H1 (cell line): ENCODE measurements around the gene CD28. TPM values are rescaled to one million over a fixed set of nuclear protein-coding genes. Genes with fewer than 3 reads are reported as not detected.

Experiments
- CTCF ChIA-PET: fragments of 300-600 bp; sonication (Branson Sonifier 250); formaldehyde crosslinking; loops from one replicate; lab custom pipeline; 2021; ENCODE audit not compliant: partially characterized antibody; lab: Charles Lee
- POLR2A ChIA-PET: fragments of 300-600 bp; sonication (Branson Sonifier 250); formaldehyde crosslinking; loops from one replicate; lab custom pipeline; 2021; ENCODE audit warnings: inconsistent platforms; ENCODE audit not compliant: partially characterized antibody; lab: Charles Lee
- DNase-seq, 2 experiments: peaks; one replicate each; pipeline versions ENCODE4 v3.0.0 to v3.0.0-alpha.2; 2010 to 2022; ENCODE audit warnings: low spot score in 2 of 2, low read depth in 1 of 2, mixed read lengths in 1 of 2
- FAIRE-seq: peaks from 2 replicates; lab custom pipeline; 2011; peaks lifted over from hg19 to GRCh38; lab: Jason Lieb, UNC
- H2AFZ ChIP-seq: 2 replicates; pipeline ENCODE4 v1.8.1; 2012; ENCODE audit warnings: low read length, inconsistent platforms
- H2AK5ac ChIP-seq: 2 replicates; pipeline ENCODE4 v1.6.1; 2013; ENCODE audit warnings: low read depth, low read length
- H2BK120ac ChIP-seq: replicated peaks from 2 replicates; pipeline ENCODE3; 2013; ENCODE audit warnings: low read depth, low read length, inconsistent platforms
- H2BK12ac ChIP-seq: 2 replicates; pipeline ENCODE4 v1.6.1; 2013; ENCODE audit warnings: low read depth, low read length
- H2BK15ac ChIP-seq: 2 replicates; pipeline ENCODE4 v1.6.1; 2013; ENCODE audit warnings: low read length
- H2BK20ac ChIP-seq: 2 replicates; pipeline ENCODE4 v1.6.1; 2013; ENCODE audit warnings: low read length
- H2BK5ac ChIP-seq: 2 replicates; pipeline ENCODE4 v1.6.1; 2013; ENCODE audit warnings: low read depth, low read length
- H3K14ac ChIP-seq: 2 replicates; pipeline ENCODE4 v1.6.1; 2013; ENCODE audit warnings: inconsistent platforms; ENCODE audit not compliant: insufficient read length
- H3K18ac ChIP-seq: 2 replicates; pipeline ENCODE4 v1.6.1; 2013; ENCODE audit warnings: low read length; ENCODE audit errors: extremely low read depth
- H3K23ac ChIP-seq: 2 replicates; pipeline ENCODE4 v1.6.1; 2013; ENCODE audit warnings: inconsistent platforms; ENCODE audit not compliant: insufficient read length
- H3K23me2 ChIP-seq: 2 replicates; pipeline ENCODE4 v1.6.1; 2013; ENCODE audit warnings: low read depth, low read length
- H3K27ac ChIP-seq: 2 replicates; pipeline ENCODE4 v1.6.1; 2011; ENCODE audit warnings: low read depth, low read length, inconsistent platforms
- H3K27me3 ChIP-seq, 4 experiments: replicated peaks in 1 of 4; 1 replicate in 1 of 4; 2 replicates in 3 of 4; pipeline versions ENCODE4 v1.6.1 to v1.8.1; 2011 to 2013; ENCODE audit warnings: low read length in 3 of 4, mild to moderate bottlenecking in 3 of 4, inconsistent platforms in 2 of 4, mixed read lengths in 2 of 4, moderate library complexity in 1 of 4; ENCODE audit not compliant: control insufficient read depth in 3 of 4, insufficient read depth in 3 of 4; ENCODE audit errors: extremely low read depth in 1 of 4
- H3K36me3 ChIP-seq, 4 experiments: 2 replicates each; pipeline versions ENCODE4 v1.6.1 to v1.8.1; 2011 to 2013; ENCODE audit warnings: mild to moderate bottlenecking in 4 of 4, low read length in 3 of 4, moderate library complexity in 2 of 4, control low read depth in 1 of 4, inconsistent platforms in 1 of 4; ENCODE audit not compliant: insufficient read depth in 4 of 4, control insufficient read depth in 2 of 4
- H3K4ac ChIP-seq: replicated peaks from 2 replicates; pipeline ENCODE3; 2013; ENCODE audit warnings: low read length, low read depth, mixed read lengths, inconsistent platforms; ENCODE audit not compliant: insufficient read length
- H3K4me1 ChIP-seq, 4 experiments: replicated peaks in 1 of 4; 1 replicate in 1 of 4; 2 replicates in 3 of 4; pipeline versions ENCODE4 v1.6.1 to v1.8.1; 2011 to 2013; ENCODE audit warnings: low read length in 3 of 4, inconsistent platforms in 2 of 4, mixed read lengths in 1 of 4; ENCODE audit not compliant: insufficient read depth in 4 of 4, control insufficient read depth in 3 of 4
- H3K4me2 ChIP-seq, 2 experiments: 2 replicates each; pipeline versions ENCODE4 v1.6.1 to v1.8.1; 2011 to 2013; ENCODE audit warnings: low read depth in 2 of 2, low read length in 2 of 2, control low read depth in 1 of 2, inconsistent platforms in 1 of 2, mild to moderate bottlenecking in 1 of 2; ENCODE audit not compliant: insufficient read depth in 1 of 2
- H3K4me3 ChIP-seq, 4 experiments: fragments of 200-600, 300-600 bp in 1 of 4; sonication (generic), shearing (Covaris generic), sonication (Bioruptor Twin) in 1 of 4; 2 replicates each; pipeline versions ENCODE4 v1.5.1 to v1.8.1; 2011 to 2016; ENCODE audit warnings: low read length in 4 of 4, low read depth in 3 of 4, control low read depth in 2 of 4, inconsistent platforms in 2 of 4, mild to moderate bottlenecking in 2 of 4, mixed read lengths in 1 of 4, moderate library complexity in 1 of 4; ENCODE audit not compliant: insufficient read depth in 2 of 4; ENCODE audit errors: extremely low read depth in 1 of 4
- H3K56ac ChIP-seq: replicated peaks from 2 replicates; pipeline ENCODE3; 2013; ENCODE audit warnings: low read depth, mild to moderate bottlenecking, mixed read lengths, low read length, inconsistent platforms; ENCODE audit not compliant: insufficient read length
- H3K79me1 ChIP-seq: 2 replicates; pipeline ENCODE4 v1.6.1; 2013; ENCODE audit warnings: low read depth, low read length, control low read depth
- H3K79me2 ChIP-seq, 2 experiments: 2 replicates each; pipeline versions ENCODE4 v1.6.1 to v1.8.1; 2012 to 2013; ENCODE audit warnings: low read length in 2 of 2, mild to moderate bottlenecking in 2 of 2, inconsistent platforms in 1 of 2; ENCODE audit not compliant: insufficient read depth in 2 of 2, control insufficient read depth in 1 of 2
- H3K9ac ChIP-seq, 4 experiments: replicated peaks in 1 of 4; 1 replicate in 1 of 4; 2 replicates in 3 of 4; pipeline versions ENCODE4 v1.6.1 to v1.8.1; 2011 to 2013; ENCODE audit warnings: low read depth in 3 of 4, low read length in 3 of 4, control low read depth in 2 of 4, mild to moderate bottlenecking in 2 of 4, moderate library complexity in 2 of 4, inconsistent platforms in 1 of 4; ENCODE audit errors: extremely low read depth in 1 of 4
- H3K9me3 ChIP-seq, 2 experiments: 2 replicates each; pipeline versions ENCODE4 v1.6.1 to v1.8.1; 2012 to 2013; ENCODE audit warnings: mild to moderate bottlenecking in 2 of 2, moderate library complexity in 2 of 2, control low read depth in 1 of 2, inconsistent platforms in 1 of 2, low read depth in 1 of 2, low read length in 1 of 2, mixed read lengths in 1 of 2; ENCODE audit not compliant: insufficient read depth in 2 of 2
- H4K20me1 ChIP-seq, 2 experiments: replicated peaks in 1 of 2; 2 replicates each; pipeline versions ENCODE3 to v1.8.1; 2011 to 2013; ENCODE audit warnings: inconsistent platforms in 2 of 2, low read length in 2 of 2, mild to moderate bottlenecking in 1 of 2; ENCODE audit not compliant: insufficient read depth in 2 of 2, control insufficient read depth in 1 of 2
- H4K5ac ChIP-seq: 2 replicates; pipeline ENCODE4 v1.6.1; 2013; ENCODE audit warnings: low read length, low read depth, mixed read lengths, inconsistent platforms; ENCODE audit not compliant: insufficient read length
- H4K8ac ChIP-seq: 2 replicates; pipeline ENCODE4 v1.8.0; 2013; ENCODE audit warnings: mild to moderate bottlenecking, moderate library complexity, low read length, inconsistent platforms; ENCODE audit not compliant: insufficient read depth; ENCODE audit errors: extremely low read depth
- H4K91ac ChIP-seq: replicated peaks from 2 replicates; pipeline ENCODE3; 2013; ENCODE audit warnings: low read length, mixed read lengths, inconsistent platforms; ENCODE audit not compliant: insufficient read length
- BRCA1 ChIP-seq: IDR thresholded peaks from 2 replicates; pipeline ENCODE4 v1.6.1; 2012; ENCODE audit warnings: low read depth, low read length, improper control_type of control experiment
- CHD1 ChIP-seq: IDR thresholded peaks from 2 replicates; pipeline ENCODE4 v1.6.1; 2012; ENCODE audit warnings: low read depth, low read length, improper control_type of control experiment
- CTBP2 ChIP-seq: IDR thresholded peaks from 2 replicates; pipeline ENCODE4 v1.7.0; 2011; ENCODE audit warnings: borderline replicate concordance, mild to moderate bottlenecking, moderate library complexity, mixed read lengths, low read length; ENCODE audit not compliant: insufficient read depth, insufficient read length
- EZH2 ChIP-seq: fragments of 200-600 bp; sonication (generic); IDR thresholded peaks from 2 replicates; pipeline ENCODE4 v1.7.1; 2012; ENCODE audit warnings: low read depth, mild to moderate bottlenecking, moderate library complexity, low read length, inconsistent platforms; ENCODE audit not compliant: severe bottlenecking
- HDAC2 ChIP-seq, 2 experiments: fragments of 300-600 bp in 1 of 2; sonication (generic) in 1 of 2; IDR thresholded peaks; 2 replicates each; pipeline ENCODE4 v1.6.1; 2011 to 2012; ENCODE audit warnings: low read depth in 2 of 2, low read length in 2 of 2, mild to moderate bottlenecking in 2 of 2, moderate library complexity in 2 of 2, borderline replicate concordance in 1 of 2, inconsistent platforms in 1 of 2
- HDAC6 ChIP-seq: IDR thresholded peaks from one replicate; pipeline ENCODE4 v1.7.1; 2012; ENCODE audit warnings: low read depth, mild to moderate bottlenecking, inconsistent platforms, low read length, moderate library complexity
- KDM1A ChIP-seq: fragments of 200-600, 300-600 bp; sonication (generic); IDR thresholded peaks from 2 replicates; pipeline ENCODE4 v1.7.1; 2016; ENCODE audit warnings: mild to moderate bottlenecking, low read length, borderline replicate concordance
- KDM5A ChIP-seq: fragments of 200-600 bp; IDR thresholded peaks from 2 replicates; pipeline ENCODE4 v1.7.1; 2012; ENCODE audit warnings: mild to moderate bottlenecking, low read length, inconsistent platforms, mixed read lengths
- MAFK ChIP-seq: IDR thresholded peaks from 2 replicates; pipeline ENCODE4 v1.6.1; 2012; ENCODE audit warnings: low read depth, mild to moderate bottlenecking, improper control_type of control experiment, low read length
- RNF2 ChIP-seq: fragments of 200-900, 300-1000 bp; sonication (generic); IDR thresholded peaks from 2 replicates; pipeline ENCODE4 v1.7.1; 2016; ENCODE audit warnings: borderline replicate concordance, low read depth, mild to moderate bottlenecking, antibody characterized with exemption, low read length; ENCODE audit not compliant: poor library complexity, severe bottlenecking; ENCODE audit errors: missing control alignments
- SAP30 ChIP-seq: fragments of 300-600 bp; sonication (generic); IDR thresholded peaks from 2 replicates; pipeline ENCODE4 v1.7.1; 2012; ENCODE audit warnings: low read length, moderate library complexity, mild to moderate bottlenecking, inconsistent platforms; ENCODE audit not compliant: insufficient read depth, insufficient replicate concordance
- SP1 ChIP-seq: IDR thresholded peaks from 2 replicates; pipeline ENCODE4 v1.6.1; 2011; ENCODE audit warnings: low read depth, low read length
- SRF ChIP-seq: IDR thresholded peaks from 2 replicates; pipeline ENCODE4 v1.6.1; 2011; ENCODE audit warnings: mild to moderate bottlenecking, low read depth, low read length, moderate library complexity
- TBP ChIP-seq: IDR thresholded peaks from 2 replicates; pipeline ENCODE4 v1.6.1; 2011; ENCODE audit warnings: low read depth, low read length, improper control_type of control experiment
- WGBS, 2 experiments: shearing (Covaris generic) in 1 of 2; methylation state at CpG; one replicate each; pipeline versions ENCODE4 v1.1.6 to v1.1.7; 2013 to 2015; ENCODE audit warnings: low lambda C conversion rate in 2 of 2, mixed read lengths in 2 of 2, inconsistent platforms in 1 of 2, low coverage in 1 of 2, missing lambda C conversion rate in 1 of 2; ENCODE audit not compliant: insufficient replicate concordance in 2 of 2, insufficient coverage in 1 of 2, insufficient read length in 1 of 2; ENCODE audit errors: extremely low coverage in 1 of 2, missing lambda C conversion rate in 1 of 2; 5-methylcytosine and 5-hydroxymethylcytosine counted together
- polyA plus RNA-seq, 7 experiments: library from polyadenylated mRNA; depleted of rRNA in 3 of 7; stranded (reverse) in 5 of 7; unstranded in 2 of 7; fragments of >200 nt in 5 of 7; fragments of 200-250 nt in 2 of 7; gene quantifications; 1 replicate in 5 of 7; 2 replicates in 1 of 7; 4 replicates in 1 of 7; pipeline versions ENCODE4 v1.2.1 to v1.2.3, GENCODE V29; 2011 to 2013; ENCODE audit warnings: missing spikeins in 2 of 7, mixed read lengths in 2 of 7
- total RNA-seq: library from RNA; stranded (reverse); fragmentation: NEBNext Ultra II Directional; extraction: Animal tissue kit (Norgen Biotek cat#: 25700); gene quantifications from 2 replicates; pipeline ENCODE4 v1.2.1, GENCODE V29; 2021

Gene CD28
- total and polyA plus RNA-seq, 2 of the 8 experiments (the other 6 are each of a cell fraction or from before 2014, with no cell fraction given), result not detected

DNA sequence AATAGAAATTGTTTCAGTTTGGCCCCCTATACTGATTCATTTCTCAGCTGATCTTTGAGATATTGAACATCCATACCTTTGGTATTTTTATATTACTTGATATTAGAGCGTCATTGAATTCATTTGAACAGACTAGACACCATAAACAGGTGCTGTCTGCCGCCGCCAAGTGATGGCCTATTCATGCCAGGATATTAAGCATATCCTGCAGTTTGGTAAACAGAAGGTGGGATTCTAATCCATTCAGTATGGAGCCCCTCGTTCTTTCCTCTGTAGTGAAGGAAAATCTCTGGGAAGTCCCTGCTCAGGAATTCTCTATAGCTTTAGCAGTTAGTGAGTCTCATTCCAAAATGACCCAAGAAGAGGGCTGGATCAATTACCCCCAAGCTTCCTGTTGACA, 23.0 kb upstream of the CD28 start:
- Histone ChIP-seq H2AFZ (no peak overlapping the region), H3K4me1 (no peaks in the 10 kb centered on the region), H2BK20ac (no peak overlapping the region), H3K4ac (no peak overlapping the region), H3K23me2 (no peaks in the 10 kb centered on the region; the same call in 1 of the 2 replicates), H4K91ac (no peak overlapping the region), H2AK5ac (no peak overlapping the region), H3K14ac (no peak overlapping the region), H3K9ac (no peak overlapping the region), H2BK15ac (no peak overlapping the region), H3K4me2 (no peak overlapping the region), H3K56ac (no peak overlapping the region), H2BK12ac (no peak overlapping the region), H3K27ac (no peak overlapping the region), H3K23ac (no peak overlapping the region), H3K79me1 (no peaks in the 10 kb centered on the region), H3K4me3 (no peak overlapping the region), H3K79me2 (no peaks in the 10 kb centered on the region), H2BK120ac (no peak overlapping the region), H3K27me3 (no peaks in the 10 kb centered on the region), H3K9me3 (no peaks in the 10 kb centered on the region), H2BK5ac (no peak overlapping the region), H3K36me3 (no peaks in the 10 kb centered on the region), H3K18ac (no peak overlapping the region), H4K20me1 (no peaks in the 10 kb centered on the region), H4K8ac (no peak overlapping the region), H4K5ac (no peak overlapping the region)
- DNase-seq (no peak), FAIRE-seq (no peak)
- 93% methylated on average over 4 of the region's 4 CpGs; no CpG with 5 or more reads in 1 of the 2 experiments for WGBS, 2 experiments
- POLR2A ChIA-PET, result no interaction called here
- CTCF ChIA-PET, result interaction anchor here (0.6 kb wide), 1 partner anchor 189 kb away, joined by 4 read pairs; no protein-coding TSS in a partner anchor
- TF ChIP-seq KDM1A, result no peak
- no peak for TF ChIP-seq BRCA1
- no peak for TF ChIP-seq MAFK
- TF ChIP-seq SAP30, result no peak
- TF ChIP-seq KDM5A, result no peak
- no peak for TF ChIP-seq CTBP2
- TF ChIP-seq RNF2, result no peak
- TF ChIP-seq CHD1, result no peak
- no peak for TF ChIP-seq HDAC6
- TF ChIP-seq TBP, result no peak
- no peak for TF ChIP-seq SP1
- no peak for TF ChIP-seq EZH2
- no peak for TF ChIP-seq HDAC2 (IDR thresholded peaks at IDR 0.05; ENCODE audit: borderline replicate concordance in 1 of 2, low read depth in 2 of 2, low read length in 2 of 2)
- no peak for TF ChIP-seq SRF
